GM21423 (cell line): ENCODE measurements around the gene NEMF.
"Not testable (repeated sequence)": the region's sequence is repeated elsewhere in the genome, so short reads cannot be mapped to it uniquely, and the experiment has no call there.

Source experiments
- ATAC-seq: cut with Tn5 transposase; IDR thresholded peaks from one replicate; pipeline ENCODE4 v1.9.1; 2021; ENCODE audit warnings: mild to moderate bottlenecking, moderate library complexity; ENCODE audit not compliant: unreplicated experiment

The NEMF gene

GRCh38 chr14:49761839-49762551 lies 90.6 kb downstream of the NEMF start:
- no peak for ATAC-seq

GRCh38 chr14:49755378-49755777 lies 97.2 kb downstream of the NEMF start:
- ATAC-seq = no peak

- ATAC-seq = no peak
These were observed 98.0 kb downstream of the NEMF start for GRCh38 chr14:49754570-49755097.

GRCh38 chr14:49746476-49746875 lies 106.1 kb downstream of the NEMF start:
- ATAC-seq = not testable (repeated sequence)

GRCh38 chr14:49745191-49745590 lies 107.4 kb downstream of the NEMF start:
- no peak for ATAC-seq

- not testable (repeated sequence) for ATAC-seq
These were observed 116.9 kb downstream of the NEMF start for GRCh38 chr14:49735669-49736068.

GRCh38 chr14:49733836-49734235 lies 118.8 kb downstream of the NEMF start:
- ATAC-seq = no peak

- ATAC-seq = no peak
These were observed 119.7 kb downstream of the NEMF start for GRCh38 chr14:49732896-49733295.
